GM21529 (cell line): ENCODE results near the gene PWP2.
"Not testable (repeated sequence)": the region's sequence is repeated elsewhere in the genome, so short reads cannot be mapped to it uniquely, and the experiment has no call there.

ENCODE experiments used
- ATAC-seq: cut with Tn5 transposase; IDR thresholded peaks from one replicate; pipeline ENCODE4 v1.9.1; 2021; ENCODE audit not compliant: unreplicated experiment

The PWP2 gene

GRCh38 chr21:44159349-44160297 is 52.4 kb downstream of the PWP2 start:
- ATAC-seq, result not testable (repeated sequence)

- ATAC-seq, result not testable (repeated sequence)
Observed at GRCh38 chr21:44160298-44160672, 53.1 kb downstream of the PWP2 start.

- ATAC-seq, result not testable (repeated sequence)
Observed at GRCh38 chr21:44160821-44161220, 53.6 kb downstream of the PWP2 start.

DNA sequence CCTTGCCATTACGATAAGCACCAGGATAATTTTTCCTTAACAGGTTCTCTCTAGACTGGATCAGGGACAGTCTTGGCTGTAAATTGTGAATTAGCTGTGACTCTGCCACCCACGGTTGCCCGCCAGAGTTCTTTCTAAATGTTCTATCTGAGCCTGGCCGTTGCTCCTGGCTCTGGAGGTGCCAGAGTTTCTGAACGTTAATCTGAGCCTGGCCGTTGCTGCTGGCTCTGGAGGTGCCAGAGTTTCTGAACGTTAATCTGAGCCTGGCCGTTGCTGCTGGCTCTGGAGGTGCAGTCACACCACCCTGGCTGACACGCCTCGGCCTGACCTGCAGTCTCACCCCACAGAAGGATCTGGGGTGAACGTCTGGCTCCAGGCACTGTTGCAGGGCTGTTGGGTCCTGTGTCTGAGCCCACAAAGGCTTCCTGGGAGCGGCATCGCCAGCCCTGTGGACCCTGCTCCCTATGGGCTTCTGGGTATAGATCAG is 56.0 kb downstream of the PWP2 start:
- ATAC-seq, result not testable (repeated sequence)

- ATAC-seq, result not testable (repeated sequence)
Observed at GRCh38 chr21:44165933-44166332, 58.7 kb downstream of the PWP2 start.

- not testable (repeated sequence) for ATAC-seq
Observed at GRCh38 chr21:44167527-44167926, 60.3 kb downstream of the PWP2 start.

- not testable (repeated sequence) for ATAC-seq
Observed at GRCh38 chr21:44170326-44170725, 63.1 kb downstream of the PWP2 start.

GRCh38 chr21:44170863-44171262 is 63.7 kb downstream of the PWP2 start:
- not testable (repeated sequence) for ATAC-seq

GRCh38 chr21:44171962-44172572 is 64.9 kb downstream of the PWP2 start:
- not testable (repeated sequence) for ATAC-seq

DNA sequence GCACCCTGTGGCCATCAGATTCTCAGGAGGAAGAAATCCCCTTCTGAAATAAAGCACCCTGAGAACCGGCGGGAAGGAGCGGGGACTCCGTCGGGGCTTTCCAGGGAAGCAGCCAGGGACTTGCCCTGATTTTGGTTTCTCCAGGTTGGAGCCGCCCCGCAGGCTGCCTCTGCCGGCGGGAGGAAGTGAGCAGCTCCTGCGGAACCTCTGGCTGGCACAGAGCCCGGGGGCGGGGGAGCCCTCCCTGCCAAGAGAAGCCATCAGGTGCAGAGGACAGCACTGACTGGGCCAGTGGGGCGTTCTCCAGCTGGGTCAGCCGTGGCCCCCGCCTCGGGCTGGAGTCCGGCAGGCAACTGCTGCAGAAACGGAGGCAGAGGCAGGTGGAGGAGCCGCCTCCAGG is 65.5 kb downstream of the PWP2 start:
- not testable (repeated sequence) for ATAC-seq

GRCh38 chr21:44175189-44175588 is 68.0 kb downstream of the PWP2 start:
- ATAC-seq, result not testable (repeated sequence)

DNA sequence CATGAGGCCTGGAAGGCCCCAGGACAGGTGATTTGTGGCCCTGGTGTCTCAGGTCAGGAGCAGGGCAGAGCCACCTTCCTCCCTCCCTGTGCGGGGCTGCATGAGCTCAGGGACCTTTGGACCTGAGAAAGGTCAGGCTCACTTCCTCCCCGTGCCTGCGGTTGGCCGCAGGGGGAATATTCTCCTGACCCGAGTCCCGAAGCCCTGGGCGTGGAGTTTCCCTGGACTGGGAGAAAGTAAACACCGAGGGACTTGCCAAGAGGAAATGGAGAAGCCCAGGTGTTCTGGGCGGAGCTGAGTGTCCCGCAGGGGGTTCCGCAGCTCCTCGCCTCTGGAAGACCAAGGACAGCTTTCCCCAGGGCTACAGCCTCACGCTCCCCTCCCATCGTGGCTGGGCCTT is 68.9 kb downstream of the PWP2 start:
- ATAC-seq, result not testable (repeated sequence)
